ENCODE data around the gene ARHGAP5. TPM values are rescaled to one million over a fixed set of nuclear protein-coding genes. Genes with fewer than 3 reads are reported as not detected.
A peak's percentile ranks its signal among the peaks of the same experiment; 100 is the strongest.

Gene ARHGAP5, protein sequence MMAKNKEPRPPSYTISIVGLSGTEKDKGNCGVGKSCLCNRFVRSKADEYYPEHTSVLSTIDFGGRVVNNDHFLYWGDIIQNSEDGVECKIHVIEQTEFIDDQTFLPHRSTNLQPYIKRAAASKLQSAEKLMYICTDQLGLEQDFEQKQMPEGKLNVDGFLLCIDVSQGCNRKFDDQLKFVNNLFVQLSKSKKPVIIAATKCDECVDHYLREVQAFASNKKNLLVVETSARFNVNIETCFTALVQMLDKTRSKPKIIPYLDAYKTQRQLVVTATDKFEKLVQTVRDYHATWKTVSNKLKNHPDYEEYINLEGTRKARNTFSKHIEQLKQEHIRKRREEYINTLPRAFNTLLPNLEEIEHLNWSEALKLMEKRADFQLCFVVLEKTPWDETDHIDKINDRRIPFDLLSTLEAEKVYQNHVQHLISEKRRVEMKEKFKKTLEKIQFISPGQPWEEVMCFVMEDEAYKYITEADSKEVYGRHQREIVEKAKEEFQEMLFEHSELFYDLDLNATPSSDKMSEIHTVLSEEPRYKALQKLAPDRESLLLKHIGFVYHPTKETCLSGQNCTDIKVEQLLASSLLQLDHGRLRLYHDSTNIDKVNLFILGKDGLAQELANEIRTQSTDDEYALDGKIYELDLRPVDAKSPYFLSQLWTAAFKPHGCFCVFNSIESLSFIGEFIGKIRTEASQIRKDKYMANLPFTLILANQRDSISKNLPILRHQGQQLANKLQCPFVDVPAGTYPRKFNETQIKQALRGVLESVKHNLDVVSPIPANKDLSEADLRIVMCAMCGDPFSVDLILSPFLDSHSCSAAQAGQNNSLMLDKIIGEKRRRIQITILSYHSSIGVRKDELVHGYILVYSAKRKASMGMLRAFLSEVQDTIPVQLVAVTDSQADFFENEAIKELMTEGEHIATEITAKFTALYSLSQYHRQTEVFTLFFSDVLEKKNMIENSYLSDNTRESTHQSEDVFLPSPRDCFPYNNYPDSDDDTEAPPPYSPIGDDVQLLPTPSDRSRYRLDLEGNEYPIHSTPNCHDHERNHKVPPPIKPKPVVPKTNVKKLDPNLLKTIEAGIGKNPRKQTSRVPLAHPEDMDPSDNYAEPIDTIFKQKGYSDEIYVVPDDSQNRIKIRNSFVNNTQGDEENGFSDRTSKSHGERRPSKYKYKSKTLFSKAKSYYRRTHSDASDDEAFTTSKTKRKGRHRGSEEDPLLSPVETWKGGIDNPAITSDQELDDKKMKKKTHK (N-terminal part only)
- polyA plus RNA-seq: 56.3 TPM
- long read RNA-seq, donor 1, full-length matches to known transcripts: 8 of 8 reads
- long read RNA-seq, donor 1, partial matches to known transcripts: 0 of 8 reads
- long read RNA-seq, donor 1, other reads (novel, unspliced or antisense): 0 of 8 reads
- long read RNA-seq, donor 2, full-length matches to known transcripts: 20 of 30 reads
- long read RNA-seq, donor 2, partial matches to known transcripts: 10 of 30 reads
- long read RNA-seq, donor 2, other reads (novel, unspliced or antisense): 0 of 30 reads
- long read RNA-seq, donor 3: 0 reads
- long read RNA-seq, donor 4, partial matches to known transcripts: 0 of 1 reads
- long read RNA-seq, donor 4, other reads (novel, unspliced or antisense): 0 of 1 reads
- long read RNA-seq, donor 5, full-length matches to known transcripts: 5 of 5 reads
- long read RNA-seq, donor 5, partial matches to known transcripts: 0 of 5 reads
- long read RNA-seq, donor 5, other reads (novel, unspliced or antisense): 0 of 5 reads
- long read RNA-seq, donor 6, transcript ARHGAP5-201 (1 exons, 3,207 nt): major isoform, 25 of 32 reads
- long read RNA-seq, donor 6, partial matches to known transcripts: 6 of 32 reads
- long read RNA-seq, donor 6, other reads (novel, unspliced or antisense): 0 of 32 reads
- long read RNA-seq, donor 7, full-length matches to known transcripts: 10 of 16 reads
- long read RNA-seq, donor 7, partial matches to known transcripts: 6 of 16 reads
- long read RNA-seq, donor 7, other reads (novel, unspliced or antisense): 0 of 16 reads
- long read RNA-seq, donor 8, full-length matches to known transcripts: 26 of 42 reads
- long read RNA-seq, donor 8, partial matches to known transcripts: 16 of 42 reads
- long read RNA-seq, donor 8, other reads (novel, unspliced or antisense): 0 of 42 reads
- long read RNA-seq, donor 9, transcript ARHGAP5-201 (1 exons, 3,207 nt): major isoform, 11 of 26 reads
- long read RNA-seq, donor 9, partial matches to known transcripts: 14 of 26 reads
- long read RNA-seq, donor 9, other reads (novel, unspliced or antisense): 0 of 26 reads
- long read RNA-seq, donor 10, full-length matches to known transcripts: 16 of 16 reads
- long read RNA-seq, donor 10, partial matches to known transcripts: 0 of 16 reads
- long read RNA-seq, donor 10, other reads (novel, unspliced or antisense): 0 of 16 reads
- long read RNA-seq, donor 11, full-length matches to known transcripts: 21 of 21 reads
- long read RNA-seq, donor 11, partial matches to known transcripts: 0 of 21 reads
- long read RNA-seq, donor 11, other reads (novel, unspliced or antisense): 0 of 21 reads

GRCh38 chr14:32077081-32078022 lies at the start of gene ARHGAP5:
TSS of gene ARHGAP5 (plus strand) at chr14:32077304. CDS start at chr14:32090670, 13,366 bp downstream.
- H3K4me3 ChIP-seq (ENCODE audit: low read length): peak within 1 kb of the TSS; percentile 93
- H3K27me3 ChIP-seq (ENCODE audit: control insufficient read depth, insufficient read depth, low read length): no peaks in the 10 kb centered on the region
- H3K4me1 ChIP-seq (ENCODE audit: control insufficient read depth, insufficient read depth, low read length): peaks cover 12% of the 10 kb centered on the region
- H3K9me3 ChIP-seq (ENCODE audit: control insufficient read depth, low read depth, low read length): no peaks in the 10 kb centered on the region
- no CpG with 5 or more reads among the region's 98 CpGs for WGBS (ENCODE audit: insufficient coverage, low lambda C conversion rate)
- peak; percentile 26 to 84 for DNase-seq
- peak within 1 kb of the TSS; percentile 100 for H3K27ac ChIP-seq (ENCODE audit: low read length)
- H3K36me3 ChIP-seq (ENCODE audit: control insufficient read depth, insufficient read depth, low read length): no peaks in the 10 kb centered on the region

GRCh38 chr14:32028599-32028998 lies 48.5 kb upstream of the ARHGAP5 start:
- Histone ChIP-seq H3K27me3 (ENCODE audit: control insufficient read depth, insufficient read depth, low read length) (no peaks in the 10 kb centered on the region), H3K4me1 (ENCODE audit: control insufficient read depth, insufficient read depth, low read length) (no peaks in the 10 kb centered on the region), H3K4me3 (ENCODE audit: low read length) (no peak overlapping the region), H3K9me3 (ENCODE audit: control insufficient read depth, low read depth, low read length) (no peaks in the 10 kb centered on the region), H3K36me3 (ENCODE audit: control insufficient read depth, insufficient read depth, low read length) (no peaks in the 10 kb centered on the region), H3K27ac (ENCODE audit: low read length) (no peak overlapping the region)
- DNase-seq: no peak
- WGBS (ENCODE audit: insufficient coverage, low lambda C conversion rate): no CpG with 5 or more reads among the region's 2 CpGs

- no peaks in the 10 kb centered on the region for H3K27me3 ChIP-seq (ENCODE audit: control insufficient read depth, insufficient read depth, low read length)
- WGBS (ENCODE audit: insufficient coverage, low lambda C conversion rate): no CpG with 5 or more reads among the region's 2 CpGs
Observed at GRCh38 chr14:32033543-32033942, 43.6 kb upstream of the ARHGAP5 start.

DNA sequence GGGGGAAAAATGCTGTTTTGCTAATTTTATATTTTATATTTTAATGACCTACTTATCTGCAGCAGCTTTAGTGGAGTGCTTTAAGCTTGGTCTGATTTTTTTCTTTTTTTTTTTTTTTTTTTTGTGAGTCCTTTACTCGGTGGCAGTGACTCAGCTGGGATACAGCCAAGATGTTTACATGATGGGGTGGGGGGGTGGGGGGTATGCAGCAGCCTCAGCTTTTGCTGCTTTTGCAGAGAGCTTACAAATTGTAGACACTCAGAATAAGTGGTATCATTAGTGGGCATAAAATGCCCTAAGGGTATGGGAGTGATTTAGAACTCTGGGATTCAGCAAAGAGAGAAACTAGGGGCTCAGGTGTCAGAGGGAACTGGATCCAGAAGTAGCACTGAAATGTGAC lies 38.2 kb upstream of the ARHGAP5 start:
- no peak overlapping the region for H3K4me3 ChIP-seq (ENCODE audit: low read length)
- H3K27ac ChIP-seq (ENCODE audit: low read length): no peak overlapping the region
- no peaks in the 10 kb centered on the region for H3K36me3 ChIP-seq (ENCODE audit: control insufficient read depth, insufficient read depth, low read length)
- H3K27me3 ChIP-seq (ENCODE audit: control insufficient read depth, insufficient read depth, low read length): no peaks in the 10 kb centered on the region
- H3K4me1 ChIP-seq (ENCODE audit: control insufficient read depth, insufficient read depth, low read length): no peaks in the 10 kb centered on the region
- no peaks in the 10 kb centered on the region for H3K9me3 ChIP-seq (ENCODE audit: control insufficient read depth, low read depth, low read length)
- WGBS (ENCODE audit: insufficient coverage, low lambda C conversion rate): no CpG with 5 or more reads among the region's 1 CpG
- DNase-seq: no peak

More at GRCh38 chr14:32033543-32033942, 43.6 kb upstream of the ARHGAP5 start:
- H3K4me1 ChIP-seq (ENCODE audit: control insufficient read depth, insufficient read depth, low read length): no peaks in the 10 kb centered on the region
- H3K27ac ChIP-seq (ENCODE audit: low read length): no peak overlapping the region
- no peaks in the 10 kb centered on the region for H3K36me3 ChIP-seq (ENCODE audit: control insufficient read depth, insufficient read depth, low read length)
- DNase-seq: no peak
- no peaks in the 10 kb centered on the region for H3K9me3 ChIP-seq (ENCODE audit: control insufficient read depth, low read depth, low read length)
- no peak overlapping the region for H3K4me3 ChIP-seq (ENCODE audit: low read length)

DNA sequence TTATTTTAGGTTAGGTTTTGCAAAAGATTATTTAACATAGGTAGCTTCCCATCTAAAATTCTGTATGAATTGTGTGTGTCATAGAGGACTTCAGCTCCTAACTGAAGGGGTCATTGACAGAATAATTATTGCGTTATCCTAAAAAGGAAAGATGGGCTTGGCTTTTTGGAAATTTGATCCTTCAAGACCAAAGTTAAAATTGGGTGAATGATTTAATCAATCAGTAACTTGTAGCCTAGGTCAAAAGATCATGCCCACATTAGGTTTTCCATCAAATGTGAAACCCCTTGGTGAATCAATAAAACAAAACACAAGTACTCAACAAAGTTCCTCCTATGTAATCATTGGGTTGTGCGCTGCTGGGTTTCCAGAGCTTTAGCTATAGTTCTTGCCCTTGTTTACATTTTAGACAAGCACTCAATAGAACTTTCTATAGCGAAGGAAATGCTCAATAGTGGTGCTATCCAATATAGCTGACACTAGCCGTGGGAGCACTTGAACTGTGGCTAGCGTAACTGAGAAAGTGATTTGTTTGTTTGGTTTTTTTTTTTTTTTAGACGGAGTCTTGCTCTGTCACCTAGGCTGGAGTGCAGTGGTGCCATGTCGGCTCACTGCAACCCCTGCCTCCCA lies 37.6 kb upstream of the ARHGAP5 start:
- Histone ChIP-seq H3K36me3 (ENCODE audit: control insufficient read depth, insufficient read depth, low read length) (no peaks in the 10 kb centered on the region), H3K4me3 (ENCODE audit: low read length) (no peak overlapping the region), H3K9me3 (ENCODE audit: control insufficient read depth, low read depth, low read length) (no peaks in the 10 kb centered on the region), H3K4me1 (ENCODE audit: control insufficient read depth, insufficient read depth, low read length) (no peaks in the 10 kb centered on the region), H3K27me3 (ENCODE audit: control insufficient read depth, insufficient read depth, low read length) (no peaks in the 10 kb centered on the region), H3K27ac (ENCODE audit: low read length) (no peak overlapping the region)
- no peak for DNase-seq
- 100% methylated on average over 1 of the region's 7 CpGs for WGBS (ENCODE audit: insufficient coverage, low lambda C conversion rate)

DNA sequence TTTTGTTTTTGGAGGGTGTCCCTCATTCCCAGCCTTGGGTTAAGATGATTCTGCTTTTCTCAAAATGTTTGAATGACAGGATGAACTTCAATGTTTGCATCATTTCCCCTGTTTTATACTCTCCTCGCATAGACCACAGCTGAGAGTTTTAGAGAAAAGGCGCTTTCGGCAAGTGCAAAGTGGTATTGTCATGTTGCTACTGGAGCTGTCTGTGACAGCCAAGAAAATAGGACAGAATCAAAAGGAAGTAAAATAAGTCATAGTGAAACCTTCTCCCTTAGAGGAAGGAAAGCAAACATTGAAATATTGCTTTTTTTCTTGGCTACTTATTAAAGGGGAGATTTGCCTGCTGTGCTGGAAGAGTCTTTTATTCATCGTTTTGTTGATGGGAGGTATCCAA lies 33.5 kb upstream of the ARHGAP5 start:
- H3K27ac ChIP-seq (ENCODE audit: low read length): no peak overlapping the region
- no peaks in the 10 kb centered on the region for H3K36me3 ChIP-seq (ENCODE audit: control insufficient read depth, insufficient read depth, low read length)
- no peak overlapping the region for H3K4me3 ChIP-seq (ENCODE audit: low read length)
- no peaks in the 10 kb centered on the region for H3K4me1 ChIP-seq (ENCODE audit: control insufficient read depth, insufficient read depth, low read length)
- DNase-seq: no peak
- no peaks in the 10 kb centered on the region for H3K9me3 ChIP-seq (ENCODE audit: control insufficient read depth, low read depth, low read length)
- WGBS (ENCODE audit: insufficient coverage, low lambda C conversion rate): 70% methylated on average over 3 of the region's 4 CpGs
- H3K27me3 ChIP-seq (ENCODE audit: control insufficient read depth, insufficient read depth, low read length): no peaks in the 10 kb centered on the region

GRCh38 chr14:32044454-32044853 lies 32.6 kb upstream of the ARHGAP5 start:
- H3K9me3 ChIP-seq (ENCODE audit: control insufficient read depth, low read depth, low read length): no peaks in the 10 kb centered on the region
- no peaks in the 10 kb centered on the region for H3K36me3 ChIP-seq (ENCODE audit: control insufficient read depth, insufficient read depth, low read length)
- no peak overlapping the region for H3K27ac ChIP-seq (ENCODE audit: low read length)
- no peaks in the 10 kb centered on the region for H3K27me3 ChIP-seq (ENCODE audit: control insufficient read depth, insufficient read depth, low read length)
- no peak overlapping the region for H3K4me3 ChIP-seq (ENCODE audit: low read length)
- DNase-seq: no peak
- 100% methylated on average over 1 of the region's 4 CpGs for WGBS (ENCODE audit: insufficient coverage, low lambda C conversion rate)
- no peaks in the 10 kb centered on the region for H3K4me1 ChIP-seq (ENCODE audit: control insufficient read depth, insufficient read depth, low read length)

Measured in large intestine (tissue), 12 donors.